ENCODE results near the gene ICA1.

Gene ICA1

GRCh38 chr7:8200316-8200715 lies 61.7 kb downstream of the ICA1 start:
- DNase-seq (ENCODE audit: low spot score) = no peak

GRCh38 chr7:8197994-8198698 lies 63.8 kb downstream of the ICA1 start:
- no peak for DNase-seq (ENCODE audit: low spot score)

- DNase-seq (ENCODE audit: low spot score) = no peak
Measured at GRCh38 chr7:8192897-8193296, 69.1 kb downstream of the ICA1 start.

GRCh38 chr7:8190119-8190895 lies 71.7 kb downstream of the ICA1 start:
- no peak for DNase-seq (ENCODE audit: low spot score)

- DNase-seq (ENCODE audit: low spot score) = no peak
Measured at GRCh38 chr7:8189625-8190024, 72.3 kb downstream of the ICA1 start.

- no peak for DNase-seq (ENCODE audit: low spot score)
Measured at GRCh38 chr7:8185926-8186683, 75.9 kb downstream of the ICA1 start.

GRCh38 chr7:8184221-8184620 lies 77.7 kb downstream of the ICA1 start:
- DNase-seq (ENCODE audit: low spot score) = no peak

- DNase-seq (ENCODE audit: low spot score) = no peak
Measured at GRCh38 chr7:8179486-8179885, 82.5 kb downstream of the ICA1 start.

GRCh38 chr7:8178353-8178752 lies 83.6 kb downstream of the ICA1 start:
- DNase-seq (ENCODE audit: low spot score) = no peak

GRCh38 chr7:8177109-8177933 lies 84.6 kb downstream of the ICA1 start:
- no peak for DNase-seq (ENCODE audit: low spot score)

- DNase-seq (ENCODE audit: low spot score) = no peak
Measured at GRCh38 chr7:8176370-8177081, 85.4 kb downstream of the ICA1 start.

- DNase-seq (ENCODE audit: low spot score) = no peak
Measured at GRCh38 chr7:8175929-8176369, 86.0 kb downstream of the ICA1 start.

GRCh38 chr7:8172372-8173354 lies 89.3 kb downstream of the ICA1 start:
- DNase-seq (ENCODE audit: low spot score) = no peak

GRCh38 chr7:8169171-8169570 lies 92.8 kb downstream of the ICA1 start:
- no peak for DNase-seq (ENCODE audit: low spot score)

- DNase-seq (ENCODE audit: low spot score) = no peak
Measured at GRCh38 chr7:8168336-8168735, 93.6 kb downstream of the ICA1 start.

GRCh38 chr7:8165150-8165549 lies 96.8 kb downstream of the ICA1 start:
- DNase-seq (ENCODE audit: low spot score) = no peak

- DNase-seq (ENCODE audit: low spot score) = no peak
Measured at GRCh38 chr7:8162181-8162580, 99.8 kb downstream of the ICA1 start.

- no peak for DNase-seq (ENCODE audit: low spot score)
Measured at GRCh38 chr7:8161364-8161828, 100.6 kb downstream of the ICA1 start.

GRCh38 chr7:8160779-8161345 lies 101.1 kb downstream of the ICA1 start:
- no peak for DNase-seq (ENCODE audit: low spot score)

GRCh38 chr7:8160250-8160649 lies 101.7 kb downstream of the ICA1 start:
- no peak for DNase-seq (ENCODE audit: low spot score)
